ENCODE results near the gene ARL6IP1.
"Not testable (repeated sequence)": the region's sequence is repeated elsewhere in the genome, so short reads cannot be mapped to it uniquely, and the experiment has no call there.

Gene ARL6IP1

GRCh38 chr16:18759598-18760520, 41.5 kb downstream of the ARL6IP1 start:
- peak in 1 of 2 donors; percentile 23 for DNase-seq (ENCODE audit: low read depth in 2 of 2)

GRCh38 chr16:18757960-18758660, 43.2 kb downstream of the ARL6IP1 start:
- DNase-seq (ENCODE audit: low read depth in 2 of 2): not testable (repeated sequence)

GRCh38 chr16:18756639-18757038, 44.7 kb downstream of the ARL6IP1 start:
- DNase-seq (ENCODE audit: low read depth in 2 of 2): not testable (repeated sequence)

- not testable (repeated sequence) for DNase-seq (ENCODE audit: low read depth in 2 of 2)
Measured at GRCh38 chr16:18742870-18743269, 58.5 kb downstream of the ARL6IP1 start.

All from stimulated activated CD4-positive, alpha-beta T cell treated with anti-CD3 and anti-CD28 coated beads, Interleukin-4, amount 100 ng/mL, for 48 hours (primary cell).